ENCODE measurements around the gene ZBED5. TPM values are rescaled to one million over a fixed set of nuclear protein-coding genes. Genes with fewer than 3 reads are reported as not detected.
"Not testable (repeated sequence)": the region's sequence is repeated elsewhere in the genome, so short reads cannot be mapped to it uniquely, and the experiment has no call there.

Gene ZBED5
- total and polyA plus RNA-seq, 9 of the 15 experiments (the other 6 are each of a cell fraction or from before 2014, with no cell fraction given) = 12.4 to 70.7 (median 26.8) TPM

DNA sequence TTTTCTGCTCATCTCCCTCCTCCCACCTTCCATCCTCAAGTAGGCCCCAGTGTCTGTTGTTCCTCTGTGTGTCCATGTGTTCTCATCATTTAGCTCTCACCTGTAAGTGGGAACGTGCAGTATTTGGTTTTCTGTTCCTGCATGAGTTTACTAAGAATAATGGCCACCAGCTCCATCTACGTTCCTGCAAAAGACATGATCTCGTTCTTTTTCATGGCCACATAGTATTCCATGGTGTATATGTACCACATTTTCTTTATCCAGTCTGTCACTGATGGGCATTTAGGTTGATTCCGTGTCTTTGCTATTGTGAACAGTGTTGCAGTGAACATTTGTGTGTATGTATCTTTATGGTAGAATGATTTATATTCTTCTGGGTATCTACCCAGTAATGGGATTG lies 21.0 kb downstream of the ZBED5 start:
- ATAC-seq; H4K20me1 ChIP-seq (replicated peaks; ENCODE audit: control insufficient read depth, insufficient read depth, low read length); H3K36me3 ChIP-seq (ENCODE audit: control insufficient read depth, insufficient read depth, low read length); H3K79me2 ChIP-seq (ENCODE audit: control insufficient read depth, insufficient read depth, low read length); H3K4me1 ChIP-seq (replicated peaks in 1 of 2; ENCODE audit: control insufficient read depth in 2 of 2, insufficient read depth in 2 of 2, low read length in 2 of 2); H3K9ac ChIP-seq (ENCODE audit: insufficient read depth in 1 of 2, low read depth in 2 of 2, low read length in 2 of 2); in situ Hi-C loops (cut with MboI); CTCF ChIA-PET (ENCODE audit: low intra/inter-chr PET ratio); H3K27ac ChIP-seq (ENCODE audit: extremely low read depth, low read depth, low read length); H2AFZ ChIP-seq (ENCODE audit: low read depth, low read length); DNase-seq (ENCODE audit: extremely low read depth in 1 of 4, low spot score in 3 of 4); H3K27me3 ChIP-seq (ENCODE audit: control insufficient read depth in 2 of 2, insufficient read depth in 2 of 2, low read length in 2 of 2); intact Hi-C loops (cut with micrococcal nuclease); BruUV-seq (replicated peaks); H3K4me2 ChIP-seq (ENCODE audit: insufficient read depth, low read length); H3K4me3 ChIP-seq; H3K9me3 ChIP-seq (replicated peaks; ENCODE audit: control insufficient read depth, insufficient read depth, low read depth, low read length); FAIRE-seq; H3K9me1 ChIP-seq (ENCODE audit: control insufficient read depth, insufficient read depth, low read length): not testable (repeated sequence)
- 20% methylated on average over 4 of the region's 4 CpGs for WGBS (ENCODE audit: insufficient coverage, low coverage, missing lambda C conversion rate)
- peak; percentile 65 for TF ChIP-seq ZNF146 (CRISPR knock-in tag; IDR thresholded peaks at IDR 0.05; ENCODE audit: unreplicated experiment)
- POLR2A ChIA-PET = interaction anchor here (1.3 to 5.4 kb wide), 4 partner anchors 8 to 28 kb away, joined by 4 to 41 read pairs (median 4); partner anchors contain the start of gene EIF4G2

DNA sequence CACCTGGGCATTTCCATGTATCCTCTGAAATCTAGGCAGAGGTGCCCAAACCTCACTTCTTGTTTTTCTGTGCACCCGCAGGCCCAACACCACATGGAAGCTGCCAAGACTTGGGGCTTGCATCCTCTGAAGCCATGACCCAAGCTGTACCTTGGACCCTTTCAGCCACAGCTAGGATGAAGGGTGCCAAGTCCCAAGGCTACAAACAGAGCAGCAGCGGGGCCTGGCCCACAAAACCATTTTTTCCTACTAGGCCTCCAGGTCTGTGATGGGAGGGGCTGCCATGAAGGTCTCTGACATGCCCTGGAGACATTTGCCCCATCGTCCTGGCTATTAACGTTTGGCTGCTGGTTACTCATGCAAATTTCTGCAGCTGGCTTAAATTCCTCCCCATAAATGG lies 28.7 kb downstream of the ZBED5 start:
- BruUV-seq (replicated peaks) = no TSS peak
- no peak for FAIRE-seq
- no peak overlapping the region for H3K4me3 ChIP-seq
- H3K4me2 ChIP-seq (ENCODE audit: insufficient read depth, low read length) = no peak overlapping the region
- in situ Hi-C loops (cut with MboI) = no loop called here
- no peak overlapping the region for H3K27ac ChIP-seq (ENCODE audit: extremely low read depth, low read depth, low read length)
- H3K9me3 ChIP-seq (replicated peaks; ENCODE audit: control insufficient read depth, insufficient read depth, low read depth, low read length) = no peaks in the 10 kb centered on the region
- no peak overlapping the region for H2AFZ ChIP-seq (ENCODE audit: low read depth, low read length)
- H3K27me3 ChIP-seq (ENCODE audit: control insufficient read depth in 2 of 2, insufficient read depth in 2 of 2, low read length in 2 of 2) = no peaks in the 10 kb centered on the region
- no peak for ATAC-seq
- H3K9me1 ChIP-seq (ENCODE audit: control insufficient read depth, insufficient read depth, low read length) = no peaks in the 10 kb centered on the region
- intact Hi-C loops (cut with micrococcal nuclease) = no loop called here
- no peak for DNase-seq (ENCODE audit: extremely low read depth in 1 of 4, low spot score in 3 of 4)
- peaks cover 0 to 13% of the 10 kb centered on the region in 2 experiments; a peak in 3 of 5 replicates for H3K4me1 ChIP-seq (replicated peaks in 1 of 2; ENCODE audit: control insufficient read depth in 2 of 2, insufficient read depth in 2 of 2, low read length in 2 of 2)
- no peaks in the 10 kb centered on the region for H3K36me3 ChIP-seq (ENCODE audit: control insufficient read depth, insufficient read depth, low read length)
- CTCF ChIA-PET (ENCODE audit: low intra/inter-chr PET ratio) = no interaction called here
- POLR2A ChIA-PET = interaction anchor here (1.1 kb wide), 1 partner anchor 9 kb away, joined by 4 read pairs; no protein-coding TSS in a partner anchor
- WGBS (ENCODE audit: insufficient coverage, low coverage, missing lambda C conversion rate) = 34% methylated on average over 4 of the region's 4 CpGs
- no peaks in the 10 kb centered on the region for H4K20me1 ChIP-seq (replicated peaks; ENCODE audit: control insufficient read depth, insufficient read depth, low read length)
- H3K79me2 ChIP-seq (ENCODE audit: control insufficient read depth, insufficient read depth, low read length) = no peaks in the 10 kb centered on the region
- peak; percentile 14 for TF ChIP-seq ZFP36 (IDR thresholded peaks at IDR 0.05; ENCODE audit: low read depth, low read length, partially characterized antibody)
- TF ChIP-seq GATAD2A (IDR thresholded peaks at IDR 0.05) = no peak
- H3K9ac ChIP-seq (ENCODE audit: insufficient read depth in 1 of 2, low read depth in 2 of 2, low read length in 2 of 2) = no peak overlapping the region
